Tibial nerve (tissue), 4 donors: ENCODE data around the gene TMEM158. TPM values are rescaled to one million over a fixed set of nuclear protein-coding genes. Genes with fewer than 3 reads are reported as not detected.

ENCODE experiments used
- DNase-seq, 2 donors: peaks; one replicate each; pipeline ENCODE4 v3.0.0-alpha.2; 2019; ENCODE audit warnings: low spot score in 2 of 2
- H3K27ac ChIP-seq, 4 donors: fragments of 200-600 bp; sonication (generic) in 3 of 4; one replicate each; pipeline ENCODE4 v1.5.1; 2017 to 2019; ENCODE audit warnings: mild to moderate bottlenecking in 1 of 4
- H3K27me3 ChIP-seq, 2 donors: fragments of 200-600 bp; sonication (generic) in 1 of 2; one replicate each; pipeline versions ENCODE4 v1.5.1 to v1.6.0; 2017 to 2019
- H3K36me3 ChIP-seq, 3 donors: fragments of 200-600 bp; sonication (generic); one replicate each; pipeline ENCODE4 v1.5.1; 2018 to 2019
- H3K4me1 ChIP-seq, 4 donors: fragments of 200-600 bp; sonication (generic) in 3 of 4; one replicate each; pipeline ENCODE4 v1.5.1; 2017 to 2019
- H3K4me3 ChIP-seq, 4 donors: fragments of 200-600 bp; sonication (generic) in 3 of 4; one replicate each; pipeline ENCODE4 v1.5.1; 2017 to 2019; ENCODE audit warnings: mild to moderate bottlenecking in 1 of 4, moderate library complexity in 1 of 4
- H3K9me3 ChIP-seq, 4 donors: fragments of 200-600 bp; sonication (generic) in 3 of 4; one replicate each; pipeline ENCODE4 v1.5.1; 2017 to 2019
- CTCF ChIP-seq, 5 experiments: fragments of 200-600 bp in 3 of 5; fragments of 450-650 bp in 2 of 5; sonication (generic) in 3 of 5; IDR thresholded peaks; one replicate each; pipeline ENCODE4 v1.5.1; 2016 to 2019; ENCODE audit warnings: antibody characterized with exemption in 5 of 5, mild to moderate bottlenecking in 3 of 5, moderate library complexity in 2 of 5
- EP300 ChIP-seq, 2 donors: sonication (generic); formaldehyde crosslinking; IDR thresholded peaks; one replicate each; pipeline ENCODE4 v1.6.1; 2017; ENCODE audit warnings: antibody characterized with exemption in 2 of 2, mild to moderate bottlenecking in 1 of 2
- POLR2A ChIP-seq, 2 donors: fragments of 450-650 bp; IDR thresholded peaks; one replicate each; pipeline ENCODE4 v1.6.1; 2017; ENCODE audit warnings: antibody characterized with exemption in 2 of 2, mild to moderate bottlenecking in 2 of 2, moderate library complexity in 2 of 2
- whole genome bisulfite sequencing, 2 donors: methylation state at CpG; one replicate each; pipeline ENCODE4 v1.1.5; 2018; 5-methylcytosine and 5-hydroxymethylcytosine counted together
- total RNA-seq, 4 donors: library from RNA; depleted of rRNA; stranded (reverse); fragments of >200 nt; gene quantifications; one replicate each; pipeline ENCODE4 v1.1.0, GENCODE V29; 2016

The TMEM158 gene
- total RNA-seq, 4 donors from 2014 or later = 1.8 to 3.8 (median 2.7) TPM; not detected in 1

DNA sequence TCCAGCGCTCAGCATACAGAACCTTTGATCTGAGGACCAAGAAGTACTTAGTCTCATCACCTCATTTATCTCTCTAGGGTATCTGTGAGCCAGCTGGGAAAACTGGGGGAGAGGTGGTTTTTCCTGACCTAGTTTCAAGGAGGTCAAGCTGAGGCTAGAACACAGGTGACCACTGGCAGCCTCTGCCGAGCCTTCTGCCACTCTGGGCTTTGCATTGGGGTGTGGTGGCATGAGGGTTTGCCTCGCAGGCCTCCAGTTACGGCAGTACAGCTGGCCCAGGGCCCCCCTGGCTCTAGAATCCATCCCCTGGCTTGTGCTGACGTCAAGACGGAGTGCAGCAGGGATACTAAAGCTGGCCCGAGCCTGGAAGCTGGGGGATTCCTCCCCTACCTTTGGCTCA is 45.2 kb downstream of the TMEM158 start:
- H3K4me1 ChIP-seq = peaks cover 0 to 4% (median 0%) of the 10 kb centered on the region in 4 donors
- no peaks in the 10 kb centered on the region for H3K36me3 ChIP-seq
- no peak for DNase-seq
- no peaks in the 10 kb centered on the region for H3K9me3 ChIP-seq
- H3K27ac ChIP-seq = no peak overlapping the region
- TF ChIP-seq POLR2A (IDR thresholded peaks at IDR 0.05) = no peak
- no peak for TF ChIP-seq CTCF (IDR thresholded peaks at IDR 0.05)
- no peak for TF ChIP-seq EP300 (IDR thresholded peaks at IDR 0.05)
- 48 to 78% methylated on average over 7 of the region's 7 CpGs for WGBS, 2 donors
- no peak overlapping the region for H3K4me3 ChIP-seq
- H3K27me3 ChIP-seq = no peaks in the 10 kb centered on the region

GRCh38 chr3:45180051-45180450 is 46.0 kb downstream of the TMEM158 start:
- WGBS, 2 donors = 75 to 83% methylated on average over 5 to 6 of the region's 6 CpGs
- no peak overlapping the region for H3K27ac ChIP-seq
- peaks cover 0 to 4% (median 0%) of the 10 kb centered on the region in 4 donors for H3K4me1 ChIP-seq
- no peak for DNase-seq
- H3K36me3 ChIP-seq = no peaks in the 10 kb centered on the region
- no peaks in the 10 kb centered on the region for H3K27me3 ChIP-seq
- H3K4me3 ChIP-seq = no peak overlapping the region
- no peaks in the 10 kb centered on the region for H3K9me3 ChIP-seq
- TF ChIP-seq CTCF (IDR thresholded peaks at IDR 0.05) (no peak), POLR2A (IDR thresholded peaks at IDR 0.05) (no peak), EP300 (IDR thresholded peaks at IDR 0.05) (no peak)

GRCh38 chr3:45179163-45179562 is 46.9 kb downstream of the TMEM158 start:
- WGBS, 2 donors = 84 to 85% methylated on average over 3 of the region's 3 CpGs
- TF ChIP-seq POLR2A (IDR thresholded peaks at IDR 0.05) (no peak), EP300 (IDR thresholded peaks at IDR 0.05) (no peak), CTCF (IDR thresholded peaks at IDR 0.05) (no peak)
- DNase-seq = no peak
- Histone ChIP-seq H3K27me3 (no peaks in the 10 kb centered on the region), H3K4me3 (no peak overlapping the region), H3K4me1 (peaks cover 0 to 4% (median 0%) of the 10 kb centered on the region in 4 donors), H3K27ac (no peak overlapping the region), H3K9me3 (no peaks in the 10 kb centered on the region), H3K36me3 (no peaks in the 10 kb centered on the region)

GRCh38 chr3:45178183-45179023 is 47.7 kb downstream of the TMEM158 start:
- DNase-seq = no peak
- Histone ChIP-seq H3K36me3 (no peaks in the 10 kb centered on the region), H3K4me3 (no peak overlapping the region), H3K27me3 (no peaks in the 10 kb centered on the region), H3K9me3 (no peaks in the 10 kb centered on the region), H3K27ac (no peak overlapping the region), H3K4me1 (peaks cover 0 to under 1% (median 0%) of the 10 kb centered on the region in 4 donors)
- TF ChIP-seq CTCF (IDR thresholded peaks at IDR 0.05) (no peak), POLR2A (IDR thresholded peaks at IDR 0.05) (no peak), EP300 (IDR thresholded peaks at IDR 0.05) (no peak)
- 73 to 85% methylated on average over 10 to 13 of the region's 13 CpGs for WGBS, 2 donors

DNA sequence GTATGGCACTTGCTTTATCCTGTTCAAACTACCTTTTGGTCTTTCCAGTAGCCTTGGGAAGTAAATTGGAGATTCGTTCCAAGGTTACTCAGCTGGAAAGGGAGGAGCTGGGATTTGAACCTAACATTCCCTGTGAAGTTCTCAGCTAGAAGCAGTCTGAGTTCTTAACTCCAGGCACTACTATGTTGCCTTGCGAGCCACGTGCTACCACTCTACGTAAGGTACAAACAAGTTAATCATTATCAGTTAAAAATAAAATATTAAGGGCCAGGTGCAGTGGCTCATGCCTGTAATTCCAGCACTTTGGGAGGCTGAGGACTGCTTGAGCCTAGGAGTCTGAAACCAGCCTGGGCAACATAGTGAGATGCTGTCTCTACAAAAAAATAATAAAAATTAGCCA is 49.2 kb downstream of the TMEM158 start:
- Histone ChIP-seq H3K36me3 (no peaks in the 10 kb centered on the region), H3K27ac (no peak overlapping the region), H3K9me3 (no peaks in the 10 kb centered on the region), H3K4me1 (no peaks in the 10 kb centered on the region), H3K27me3 (no peaks in the 10 kb centered on the region), H3K4me3 (no peak overlapping the region)
- DNase-seq = no peak
- WGBS, 2 donors = 74 to 85% methylated on average over 4 of the region's 4 CpGs
- TF ChIP-seq CTCF (IDR thresholded peaks at IDR 0.05) (no peak), EP300 (IDR thresholded peaks at IDR 0.05) (no peak), POLR2A (IDR thresholded peaks at IDR 0.05) (no peak)
